ENCODE results near the gene LRMDA.

LRMDA gene

GRCh38 chr10:75884808-75885207 is 453.4 kb downstream of the LRMDA start:
- no peak for TF ChIP-seq CTCF (IDR thresholded peaks at IDR 0.05)
- Histone ChIP-seq H3K27ac (no peak overlapping the region), H3K4me3 (no peak overlapping the region)
- no peak for DNase-seq (ENCODE audit: low spot score)

GRCh38 chr10:75887369-75887768 is 455.9 kb downstream of the LRMDA start:
- TF ChIP-seq CTCF (IDR thresholded peaks at IDR 0.05): no peak
- DNase-seq (ENCODE audit: low spot score): no peak
- Histone ChIP-seq H3K4me3 (no peak overlapping the region), H3K27ac (no peak overlapping the region)

- no peak for TF ChIP-seq CTCF (IDR thresholded peaks at IDR 0.05)
- Histone ChIP-seq H3K27ac (no peak overlapping the region), H3K4me3 (no peak overlapping the region)
- no peak for DNase-seq (ENCODE audit: low spot score)
These were observed 456.7 kb downstream of the LRMDA start for GRCh38 chr10:75887992-75888680.

GRCh38 chr10:75889051-75889450 is 457.6 kb downstream of the LRMDA start:
- Histone ChIP-seq H3K27ac (no peak overlapping the region), H3K4me3 (no peak overlapping the region)
- no peak for TF ChIP-seq CTCF (IDR thresholded peaks at IDR 0.05)
- DNase-seq (ENCODE audit: low spot score): no peak

- no peak for TF ChIP-seq CTCF (IDR thresholded peaks at IDR 0.05)
- no peak overlapping the region for H3K4me3 ChIP-seq
- H3K27ac ChIP-seq: no peak overlapping the region
- no peak for DNase-seq (ENCODE audit: low spot score)
These were observed 463.3 kb downstream of the LRMDA start for GRCh38 chr10:75894761-75895160.

- H3K27ac ChIP-seq: no peak overlapping the region
- TF ChIP-seq CTCF (IDR thresholded peaks at IDR 0.05): no peak
- no peak for DNase-seq (ENCODE audit: low spot score)
- no peak overlapping the region for H3K4me3 ChIP-seq
These were observed 463.8 kb downstream of the LRMDA start for GRCh38 chr10:75895259-75895658.

GRCh38 chr10:75899816-75900390 is 468.5 kb downstream of the LRMDA start:
- no peak for DNase-seq (ENCODE audit: low spot score)
- Histone ChIP-seq H3K4me3 (no peak overlapping the region), H3K27ac (no peak overlapping the region)
- no peak for TF ChIP-seq CTCF (IDR thresholded peaks at IDR 0.05)

Data from coronary artery (tissue), 2 donors.